NCI-H1694 (cell line): ENCODE results near the gene SNAI1.
A peak's percentile ranks its signal among the peaks of the same experiment; 100 is the strongest.

Experiments used
- DNase-seq: peaks from one replicate; lab custom pipeline; 2025; lab: John Stamatoyannopoulos, UW

SNAI1 gene

GRCh38 chr20:50013976-50014375, 31.2 kb downstream of the SNAI1 start:
- no peak for DNase-seq

- peak; percentile 78 for DNase-seq
Observed at GRCh38 chr20:50014570-50015562, 32.1 kb downstream of the SNAI1 start.

DNA sequence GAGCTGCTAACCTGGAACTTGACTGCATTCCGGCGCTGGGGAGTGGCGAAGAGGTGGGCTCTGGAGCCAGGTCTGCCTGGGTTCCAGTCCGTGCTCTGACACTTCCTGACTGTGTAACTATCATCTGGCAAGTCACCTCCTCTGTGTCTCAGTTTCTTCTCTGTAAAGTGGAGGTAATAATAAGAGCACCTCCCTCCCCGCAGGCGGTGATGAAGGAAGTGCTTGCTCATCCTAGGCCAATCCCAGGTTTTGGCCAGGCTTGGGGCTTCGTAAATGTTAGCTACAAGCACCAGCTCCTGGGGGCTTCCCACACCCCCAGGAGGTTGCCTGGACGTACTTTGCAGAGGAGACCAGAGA, 32.8 kb downstream of the SNAI1 start:
- no peak for DNase-seq

DNA sequence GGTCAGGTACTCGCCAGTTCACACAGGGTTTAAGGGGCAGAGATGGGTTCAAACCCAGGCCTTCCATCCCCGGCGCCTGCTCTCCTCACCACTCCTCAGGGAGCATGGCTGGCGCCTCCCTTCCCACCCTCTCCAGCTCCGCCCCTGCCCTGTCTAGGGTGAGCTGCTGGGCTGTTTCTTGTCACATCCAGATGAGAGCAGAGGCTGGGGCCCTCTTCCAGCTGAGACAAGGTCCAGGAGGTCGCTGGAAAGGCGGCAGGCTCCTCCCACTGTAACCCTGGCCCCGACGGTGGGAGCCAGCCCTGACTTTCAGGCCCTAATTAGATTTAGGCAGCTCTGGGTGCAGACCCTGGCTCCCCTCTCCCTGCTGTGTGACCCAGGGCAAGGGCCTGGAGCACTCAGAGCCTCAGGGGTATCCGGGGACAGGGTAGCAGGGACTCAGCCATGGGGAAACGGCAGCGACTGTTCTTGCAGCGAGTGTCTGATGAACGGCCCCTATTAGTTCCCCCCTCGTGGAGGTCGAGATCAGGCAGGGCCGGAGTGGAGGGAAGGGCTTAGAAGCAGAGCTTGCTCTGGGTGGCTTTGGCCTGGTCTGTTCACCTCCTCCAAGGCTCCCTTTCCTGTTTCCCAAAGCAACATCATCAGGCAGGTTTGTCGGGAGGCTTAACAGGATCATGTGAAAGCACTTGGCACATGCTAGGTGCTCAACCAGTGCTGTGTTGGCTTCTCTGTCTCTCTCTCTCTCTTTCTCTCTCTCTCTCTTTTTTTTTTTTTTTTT, 33.4 kb downstream of the SNAI1 start:
- peak; percentile 59 for DNase-seq

DNA sequence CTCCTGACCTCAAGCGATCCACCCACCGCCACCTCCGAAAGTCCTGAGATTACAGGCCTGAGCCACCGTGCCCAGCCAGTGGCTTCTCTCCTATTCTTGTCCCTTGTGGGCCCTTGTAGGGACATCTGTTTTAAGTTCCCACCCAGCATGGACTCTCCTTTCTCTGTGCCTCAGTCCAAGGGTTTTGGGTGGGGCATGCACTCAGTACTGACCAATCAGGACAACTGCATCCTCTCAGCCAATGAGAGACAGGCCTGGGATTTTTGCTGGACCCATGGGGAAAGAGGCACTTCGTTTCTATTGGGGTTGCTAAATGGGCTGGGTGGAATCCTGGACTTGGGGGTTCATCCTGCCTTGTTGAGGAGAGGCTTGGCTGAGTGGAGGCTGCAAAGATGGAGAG, 34.4 kb downstream of the SNAI1 start:
- DNase-seq, result no peak

DNA sequence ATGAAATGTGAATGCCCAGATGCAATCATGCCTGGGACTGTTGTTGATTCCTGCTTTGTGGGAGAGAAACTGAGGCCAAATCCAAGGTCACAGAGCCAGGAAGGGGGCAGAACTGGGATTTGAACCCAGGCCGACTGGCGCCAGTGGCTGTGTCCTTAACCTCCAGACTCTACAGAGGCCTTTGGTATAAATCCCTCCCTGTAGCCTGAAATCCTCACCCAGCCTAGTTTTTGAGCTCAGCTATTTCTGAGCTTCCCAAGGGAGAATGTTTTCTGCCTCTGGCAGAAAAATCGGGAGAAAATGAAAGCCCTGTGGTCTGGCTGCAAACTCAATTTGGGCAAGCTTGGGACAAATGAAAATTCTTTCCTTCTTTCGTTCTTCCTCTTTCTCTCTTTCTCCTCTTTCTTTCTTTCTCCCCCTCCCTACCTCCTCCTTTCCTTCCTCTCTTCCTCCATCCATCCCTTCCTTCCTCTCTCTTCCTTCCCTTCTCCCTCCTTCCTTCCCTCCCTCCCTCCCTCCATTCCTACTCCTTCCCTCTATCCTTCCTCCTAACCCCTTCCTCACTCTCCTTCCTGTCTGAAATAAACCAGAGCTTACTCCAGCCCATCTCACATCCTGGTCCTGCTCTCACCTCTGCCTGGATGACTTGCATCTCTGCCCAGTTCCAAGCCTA, 34.9 kb downstream of the SNAI1 start:
- DNase-seq, result no peak

DNA sequence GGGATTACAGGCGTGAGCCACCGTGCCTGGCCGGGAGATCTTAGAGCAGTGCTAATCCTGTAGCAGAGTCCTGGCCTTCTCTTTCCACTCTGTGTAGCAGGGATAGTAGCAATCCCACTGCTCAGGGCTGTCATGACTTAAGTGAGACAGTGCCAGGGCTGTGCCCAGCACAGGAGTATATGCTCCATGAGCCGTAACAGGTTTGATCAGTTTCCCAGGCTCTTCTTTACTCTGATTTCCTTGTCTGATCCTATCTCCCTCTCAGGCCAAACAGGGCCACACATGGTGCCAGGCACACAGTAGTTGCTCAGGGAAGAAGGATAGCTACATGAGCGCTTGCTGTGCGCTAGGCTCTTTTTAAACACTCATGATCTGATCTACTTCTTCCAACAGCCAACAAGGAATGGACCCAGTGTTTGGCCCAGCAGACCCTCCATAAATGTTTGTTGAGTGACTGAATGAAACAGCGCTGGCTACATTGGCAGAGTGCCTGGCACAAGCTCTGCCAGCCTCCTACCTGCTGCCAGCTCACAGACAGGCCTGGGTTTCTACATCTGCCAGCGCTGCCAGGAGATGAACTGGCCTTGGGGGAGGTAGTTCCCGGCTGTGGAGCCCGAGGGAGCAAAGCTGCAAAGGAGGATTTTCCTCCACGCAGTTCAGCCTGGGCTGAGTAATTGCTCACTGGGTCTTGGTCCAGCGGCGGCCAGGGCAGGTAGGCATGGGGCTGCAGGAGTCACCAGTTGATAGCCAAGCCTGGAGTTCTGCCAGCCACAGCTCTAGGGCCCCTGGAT, 36.9 kb downstream of the SNAI1 start:
- DNase-seq, result peak; percentile 15

DNA sequence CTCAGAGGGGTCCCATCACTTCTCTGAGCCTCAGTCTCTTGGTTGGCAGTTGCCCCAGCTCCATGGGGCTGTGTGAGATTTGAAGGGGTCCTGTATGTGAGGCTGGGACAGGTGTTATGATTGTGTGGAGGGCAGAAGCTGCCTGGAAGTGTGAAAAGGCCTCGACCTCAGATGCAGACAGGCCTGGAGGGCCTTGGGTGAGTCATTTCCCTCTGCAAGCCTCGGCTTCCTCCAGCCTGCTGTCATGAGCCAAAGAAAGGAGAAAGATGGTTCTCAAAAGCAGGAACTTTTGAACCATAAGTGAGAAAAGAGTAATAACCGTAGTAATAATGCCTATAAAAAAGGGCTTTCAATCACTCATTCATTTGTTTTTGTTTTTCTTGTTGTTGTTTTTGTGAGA, 37.5 kb downstream of the SNAI1 start:
- DNase-seq, result no peak

- no peak for DNase-seq
Observed at GRCh38 chr20:50022676-50023075, 39.9 kb downstream of the SNAI1 start.

- no peak for DNase-seq
Observed at GRCh38 chr20:50023116-50023805, 40.5 kb downstream of the SNAI1 start.

GRCh38 chr20:50026746-50027575, 44.2 kb downstream of the SNAI1 start:
- DNase-seq, result no peak

- no peak for DNase-seq
Observed at GRCh38 chr20:50027611-50028105, 44.9 kb downstream of the SNAI1 start.

GRCh38 chr20:50029083-50029696, 46.4 kb downstream of the SNAI1 start:
- no peak for DNase-seq

GRCh38 chr20:50029697-50030461, 47.1 kb downstream of the SNAI1 start:
- DNase-seq, result no peak

DNA sequence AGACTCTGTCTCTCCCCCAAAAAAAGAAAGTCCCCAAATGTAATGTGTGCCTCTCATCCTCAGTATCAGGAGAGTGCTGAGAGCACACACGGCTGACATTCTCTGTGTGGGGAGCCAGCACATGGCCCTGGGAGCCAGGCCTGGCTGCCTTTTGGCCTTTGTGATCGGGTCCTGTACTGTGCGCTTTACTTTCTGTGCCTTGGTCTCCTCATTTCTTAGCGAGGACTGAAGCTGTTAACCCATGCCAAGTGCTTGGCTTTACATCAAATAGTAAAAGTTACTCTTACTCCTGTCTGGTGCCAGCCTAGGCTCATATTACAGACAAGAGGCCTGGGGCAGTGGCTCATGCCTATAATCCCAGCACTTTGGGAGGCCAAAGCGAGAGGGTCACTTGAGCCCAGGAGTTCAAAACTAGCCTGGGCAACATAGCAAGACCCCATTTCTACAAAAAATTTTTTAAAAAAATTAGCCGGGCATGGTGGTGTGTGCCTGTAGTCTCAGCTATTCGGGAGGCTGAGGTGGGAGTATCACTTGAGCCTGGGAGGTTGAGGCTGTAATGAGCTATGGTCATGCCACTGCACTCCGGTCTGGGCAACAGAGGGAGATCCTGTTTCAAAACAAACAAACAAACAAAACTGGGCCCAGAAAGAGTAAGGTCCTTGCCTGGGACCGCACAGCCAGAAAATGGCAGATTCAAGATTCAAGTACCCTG, 50.3 kb downstream of the SNAI1 start:
- DNase-seq, result no peak

DNA sequence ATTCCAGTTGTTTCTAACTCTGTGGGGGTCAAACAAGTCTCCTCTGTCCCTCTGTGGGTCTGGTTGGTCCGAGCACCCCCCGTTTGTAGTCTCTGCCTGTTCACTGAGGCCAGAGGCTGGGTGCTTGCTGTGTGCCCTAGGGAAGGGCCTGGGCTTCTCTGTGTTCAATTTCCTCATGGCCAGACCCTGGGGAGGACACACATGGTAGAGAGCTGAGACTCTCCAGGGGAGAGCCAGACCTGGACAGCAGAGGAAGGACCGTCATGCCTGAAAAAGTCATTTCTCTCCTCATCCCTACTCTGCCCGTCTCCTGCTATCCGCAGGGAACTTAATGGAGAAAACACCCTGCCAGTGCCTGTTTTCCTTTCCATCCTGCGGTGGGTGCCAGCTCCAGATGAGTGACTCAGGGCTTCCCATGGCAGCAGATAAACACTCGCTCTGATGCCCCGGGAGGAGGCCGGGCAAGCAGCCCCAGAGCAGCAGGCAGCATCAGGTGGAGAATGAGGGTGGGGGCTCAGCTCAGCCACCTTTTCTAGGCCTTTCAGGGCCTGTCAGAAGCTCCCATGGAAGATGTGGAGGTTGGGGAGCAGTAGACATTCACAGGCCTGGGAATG, 51.9 kb downstream of the SNAI1 start:
- DNase-seq, result peak; percentile 48

DNA sequence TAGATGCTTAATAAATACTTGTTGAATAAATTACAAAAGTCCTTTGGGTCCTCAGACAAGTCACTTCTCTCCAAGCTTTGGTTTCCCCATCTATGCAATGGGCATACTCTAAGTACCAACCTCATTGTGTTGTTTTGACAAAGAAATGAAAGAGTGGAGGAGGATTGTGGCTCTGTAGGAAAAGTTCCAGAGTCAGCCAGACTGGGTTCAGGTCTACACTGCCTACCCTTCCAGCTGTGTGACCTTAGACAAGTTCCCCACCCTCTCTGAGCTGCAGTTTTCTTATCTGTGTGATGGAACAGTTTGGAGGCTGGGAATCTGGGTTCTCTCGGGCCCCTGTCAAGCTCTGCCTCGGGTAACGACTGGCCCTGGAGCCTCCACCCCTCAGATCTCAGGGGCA, 53.9 kb downstream of the SNAI1 start:
- no peak for DNase-seq

DNA sequence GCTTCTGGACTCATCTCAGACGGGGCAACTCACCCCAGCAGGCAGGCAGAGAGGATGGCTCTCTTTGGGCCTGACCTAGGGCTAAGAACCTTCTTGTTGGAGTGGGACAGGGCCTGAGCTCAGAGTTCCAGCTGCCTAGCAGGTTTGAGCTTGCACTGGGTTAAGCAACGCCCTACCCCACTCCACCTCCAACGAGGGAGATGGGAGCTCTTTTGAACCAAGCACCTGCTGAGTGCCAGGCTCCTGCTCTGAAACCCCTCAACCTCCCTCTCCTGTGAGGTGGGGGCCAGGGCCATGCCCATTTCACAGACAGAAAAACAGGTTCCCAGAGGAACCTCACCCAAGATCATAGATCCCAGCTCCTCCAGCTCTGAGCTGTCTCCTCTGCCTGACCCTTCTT, 54.3 kb downstream of the SNAI1 start:
- DNase-seq, result no peak
